Activated CD4-positive, alpha-beta T cell treated with anti-CD3 and anti-CD28 coated beads, Interleukin-2, amount 10 ng/mL, durations not matched to agents 24 days and 14 days (primary cell): Measurements from ENCODE around the gene CLIC4. TPM values are rescaled to one million over a fixed set of nuclear protein-coding genes. Genes with fewer than 3 reads are reported as not detected.
A peak's percentile ranks its signal among the peaks of the same experiment; 100 is the strongest.
"Not testable (repeated sequence)": the region's sequence is repeated elsewhere in the genome, so short reads cannot be mapped to it uniquely, and the experiment has no call there.

ENCODE experiments used
- DNase-seq: peaks from one replicate; pipeline ENCODE4 v3.0.0; 2022
- H3K27ac Mint-ChIP-seq: one replicate; pipeline ENCODE4 v1.8.0; 2022; ENCODE audit warnings: mild to moderate bottlenecking, mixed read lengths
- H3K27me3 Mint-ChIP-seq: one replicate; pipeline ENCODE4 v1.8.0; 2022; ENCODE audit warnings: mixed read lengths
- H3K36me3 Mint-ChIP-seq: one replicate; pipeline ENCODE4 v1.8.0; 2022; ENCODE audit warnings: low read depth, mild to moderate bottlenecking, mixed read lengths
- H3K4me1 Mint-ChIP-seq: one replicate; pipeline ENCODE4 v1.8.0; 2021; ENCODE audit warnings: mixed read lengths
- H3K4me3 Mint-ChIP-seq: one replicate; pipeline ENCODE4 v1.8.0; 2022; ENCODE audit warnings: mild to moderate bottlenecking, moderate library complexity, mixed read lengths
- H3K9me3 Mint-ChIP-seq: one replicate; pipeline ENCODE4 v1.8.0; 2021; ENCODE audit warnings: mixed read lengths
- intact Hi-C: fragments of 100-400 bp; cut with micrococcal nuclease; formaldehyde crosslinking; loops from one replicate; pipeline ENCODE4 v1.15.1; 2023
- total RNA-seq: library from RNA; stranded (reverse); gene quantifications from 2 replicates; pipeline ENCODE4 v1.2.3, GENCODE V29; 2022

CLIC4 gene
- total RNA-seq, 1 donor from 2014 or later, result 17.4 TPM

DNA sequence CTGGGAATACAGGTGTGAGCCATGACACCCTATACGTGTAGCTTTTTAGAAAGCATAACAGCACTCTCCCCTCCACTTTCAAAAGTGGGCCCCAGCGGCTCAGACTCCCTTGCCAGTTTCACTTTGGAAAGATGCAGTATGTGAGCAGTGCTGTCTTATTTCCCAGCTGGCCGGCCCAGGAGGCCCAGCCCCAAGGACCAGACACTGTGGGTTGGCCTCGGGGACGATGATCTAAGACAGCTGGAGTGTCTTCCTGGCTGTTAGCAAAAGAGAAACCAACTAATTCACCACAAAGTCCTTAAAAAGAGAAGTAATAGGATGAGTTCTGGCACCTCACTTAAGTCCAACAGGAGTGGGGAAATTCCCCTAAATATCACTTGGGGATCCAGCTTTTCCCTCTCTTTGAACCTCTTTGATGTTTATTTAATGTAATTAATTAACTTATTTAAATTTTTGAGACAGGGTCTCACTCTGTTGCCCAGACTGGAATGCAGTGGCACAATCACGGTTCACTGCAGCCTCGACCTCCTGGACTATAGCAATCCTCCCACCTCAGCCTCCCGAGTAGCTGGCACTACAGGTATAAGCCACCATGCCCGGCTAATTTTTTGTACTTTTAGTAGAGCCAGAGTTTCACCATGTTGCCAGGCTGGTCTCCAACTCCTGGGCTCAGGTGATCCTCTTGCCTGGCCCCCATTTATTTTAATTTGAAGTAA, 17.6 kb upstream of the CLIC4 start:
- Mint-ChIP-seq H3K4me1 (peaks cover 8% of the 10 kb centered on the region), H3K27ac (no peak overlapping the region), H3K36me3 (no peaks in the 10 kb centered on the region), H3K9me3 (no peaks in the 10 kb centered on the region), H3K4me3 (peak overlapping the region; percentile 11), H3K27me3 (peaks cover 6% of the 10 kb centered on the region)
- intact Hi-C loops, result no loop called here
- peak; percentile 71 for DNase-seq

DNA sequence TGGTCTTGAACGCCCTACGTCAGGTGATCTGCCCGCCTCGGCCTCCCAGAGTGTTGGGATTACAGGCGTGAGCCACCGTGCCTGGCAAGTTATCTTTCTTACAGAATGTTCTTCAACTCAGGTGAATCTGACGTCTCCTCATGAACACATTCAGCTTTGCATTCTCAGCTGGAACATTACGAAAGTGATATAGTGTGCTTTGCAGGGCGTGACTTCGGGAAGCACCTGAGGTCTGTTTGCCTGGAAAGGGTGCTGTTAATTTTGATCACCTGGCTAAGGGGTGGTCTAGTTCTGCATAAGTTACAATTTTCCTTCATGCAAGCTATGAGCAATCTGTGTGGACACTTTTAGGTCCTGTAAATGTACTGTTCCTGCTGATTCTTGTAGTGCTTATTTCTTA, 16.3 kb upstream of the CLIC4 start:
- Mint-ChIP-seq H3K9me3 (no peaks in the 10 kb centered on the region), H3K4me1 (peaks cover 6% of the 10 kb centered on the region), H3K36me3 (no peaks in the 10 kb centered on the region), H3K4me3 (no peak overlapping the region), H3K27me3 (peaks cover 6% of the 10 kb centered on the region), H3K27ac (no peak overlapping the region)
- intact Hi-C loops, result no loop called here
- DNase-seq, result no peak

DNA sequence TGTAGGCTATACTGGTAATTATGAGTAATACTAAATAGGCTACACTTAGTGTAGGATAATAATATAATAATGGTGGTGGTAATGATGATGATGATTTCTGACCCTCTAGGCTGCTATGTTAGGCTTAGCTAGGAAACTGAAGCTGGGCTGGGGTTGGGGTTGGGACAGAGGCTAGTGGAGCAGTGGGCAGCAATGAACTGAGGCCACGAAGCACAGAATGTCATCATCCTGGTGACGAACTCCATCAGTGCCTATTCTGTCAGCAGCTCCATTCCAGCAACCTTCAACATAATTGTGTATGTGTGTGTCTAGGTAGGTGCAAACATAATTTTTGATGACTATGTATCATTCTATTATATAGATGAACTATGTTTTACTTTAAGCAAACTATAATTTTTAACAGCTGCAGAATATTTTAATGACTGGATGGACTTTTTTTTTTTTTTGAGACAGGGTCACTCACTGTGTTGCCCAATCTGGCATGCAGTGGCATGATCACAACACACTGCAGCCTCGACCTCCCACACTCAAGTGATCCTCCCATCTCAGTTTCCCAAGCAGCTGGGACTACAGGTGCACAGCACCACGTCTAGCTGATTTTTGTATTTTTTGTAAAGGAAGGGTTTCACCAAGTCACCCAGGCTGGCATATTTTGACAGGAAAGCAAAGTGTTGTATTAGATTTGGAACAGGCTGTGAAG, 12.9 kb upstream of the CLIC4 start:
- no peaks in the 10 kb centered on the region for H3K9me3 Mint-ChIP-seq
- H3K27me3 Mint-ChIP-seq, result peaks cover 2% of the 10 kb centered on the region
- H3K27ac Mint-ChIP-seq, result no peak overlapping the region
- no peaks in the 10 kb centered on the region for H3K36me3 Mint-ChIP-seq
- intact Hi-C loops, result no loop called here
- peaks cover 10% of the 10 kb centered on the region for H3K4me1 Mint-ChIP-seq
- no peak overlapping the region for H3K4me3 Mint-ChIP-seq
- no peak for DNase-seq

DNA sequence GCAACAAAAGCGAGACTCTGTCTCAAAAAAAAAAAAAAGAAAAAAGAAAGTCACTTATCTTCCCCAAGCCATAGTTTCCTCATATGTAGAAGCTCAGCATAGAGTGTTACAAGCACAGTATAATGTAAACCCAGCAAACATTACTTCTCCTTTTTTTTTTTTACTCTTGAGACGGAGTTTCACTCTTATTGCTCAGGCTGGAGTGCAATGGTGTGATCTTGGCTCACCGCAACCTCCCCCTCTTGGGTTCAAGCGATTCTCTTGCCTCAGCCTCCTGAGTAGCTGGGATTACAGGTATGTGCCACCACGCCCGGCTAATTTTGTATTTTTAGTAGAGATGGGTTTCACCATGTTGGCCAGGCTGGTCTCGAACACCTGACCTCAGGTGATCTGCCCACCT, 11.9 kb upstream of the CLIC4 start:
- H3K36me3 Mint-ChIP-seq, DNase-seq, H3K27me3 Mint-ChIP-seq, H3K27ac Mint-ChIP-seq, H3K4me1 Mint-ChIP-seq, H3K9me3 Mint-ChIP-seq, intact Hi-C loops, H3K4me3 Mint-ChIP-seq: not testable (repeated sequence)

DNA sequence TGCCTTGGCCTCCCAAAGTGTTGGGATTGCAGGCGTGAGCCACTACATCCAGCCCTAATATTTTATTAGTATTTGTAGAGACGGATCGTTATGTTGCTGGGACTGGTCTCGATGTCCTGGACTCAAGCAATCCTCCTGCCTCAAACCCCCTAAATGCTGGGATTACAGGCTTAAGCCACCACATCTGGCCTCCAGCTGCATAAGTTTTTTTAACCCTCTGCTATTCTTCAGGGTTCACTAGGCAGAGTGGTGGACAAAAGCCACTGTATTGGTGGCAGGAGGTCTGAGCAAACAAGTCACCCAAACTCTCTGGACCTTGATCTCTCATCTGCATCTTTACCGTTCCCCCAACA, 10.1 kb upstream of the CLIC4 start:
- DNase-seq, result no peak
- intact Hi-C loops, result no loop called here
- no peak overlapping the region for H3K27ac Mint-ChIP-seq
- H3K9me3 Mint-ChIP-seq, result no peaks in the 10 kb centered on the region
- H3K4me3 Mint-ChIP-seq, result no peak overlapping the region
- peaks cover 2% of the 10 kb centered on the region for H3K27me3 Mint-ChIP-seq
- peaks cover 7% of the 10 kb centered on the region for H3K4me1 Mint-ChIP-seq
- H3K36me3 Mint-ChIP-seq, result no peaks in the 10 kb centered on the region

DNA sequence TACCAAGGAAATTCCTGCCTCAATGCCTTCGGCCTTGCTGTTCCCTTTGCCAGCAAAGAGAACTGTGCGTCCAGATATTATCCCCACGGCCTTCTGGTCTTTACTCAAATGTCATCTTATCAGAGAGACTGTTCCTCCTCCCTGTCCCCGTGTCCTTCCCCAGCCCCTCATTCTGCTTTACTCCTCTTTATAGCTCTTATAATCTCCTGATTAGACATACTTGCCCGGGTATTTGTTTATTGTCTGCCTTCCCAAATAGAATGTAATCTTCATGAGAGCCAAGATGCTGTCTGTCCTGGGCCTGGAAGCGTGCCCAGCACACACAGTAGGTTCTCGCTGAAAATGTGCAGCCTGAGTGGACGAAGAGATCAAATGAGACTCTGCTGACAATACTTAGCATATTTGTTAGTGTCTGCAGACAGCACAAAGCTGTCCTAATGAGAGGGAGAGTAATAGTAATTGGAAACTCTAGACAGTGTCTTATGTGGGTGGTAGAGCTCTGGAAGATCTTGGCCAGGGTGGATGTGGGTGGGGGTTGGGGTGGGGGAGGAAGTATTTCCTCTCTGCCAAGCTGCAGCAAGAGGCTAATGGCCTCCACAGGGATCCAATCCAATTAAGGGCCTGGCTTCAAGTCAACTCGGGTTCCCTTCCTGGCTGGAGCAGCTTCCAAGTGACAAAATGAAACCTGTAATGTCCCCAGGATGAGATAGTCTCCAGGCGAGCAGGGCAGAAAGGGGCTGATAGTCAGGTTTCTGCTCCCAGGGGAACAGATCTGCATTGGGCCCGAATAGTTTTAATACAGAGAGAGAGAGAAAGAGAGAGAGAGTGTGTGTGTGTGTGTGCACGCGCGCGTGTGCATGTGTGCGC, 9.5 kb upstream of the CLIC4 start:
- no peaks in the 10 kb centered on the region for H3K36me3 Mint-ChIP-seq
- H3K4me1 Mint-ChIP-seq, result peaks cover 7% of the 10 kb centered on the region
- no peak for DNase-seq
- H3K4me3 Mint-ChIP-seq, result no peak overlapping the region
- peak overlapping the region; percentile 9 for H3K27ac Mint-ChIP-seq
- intact Hi-C loops, result no loop called here
- H3K27me3 Mint-ChIP-seq, result peaks cover 2% of the 10 kb centered on the region
- H3K9me3 Mint-ChIP-seq, result no peaks in the 10 kb centered on the region

DNA sequence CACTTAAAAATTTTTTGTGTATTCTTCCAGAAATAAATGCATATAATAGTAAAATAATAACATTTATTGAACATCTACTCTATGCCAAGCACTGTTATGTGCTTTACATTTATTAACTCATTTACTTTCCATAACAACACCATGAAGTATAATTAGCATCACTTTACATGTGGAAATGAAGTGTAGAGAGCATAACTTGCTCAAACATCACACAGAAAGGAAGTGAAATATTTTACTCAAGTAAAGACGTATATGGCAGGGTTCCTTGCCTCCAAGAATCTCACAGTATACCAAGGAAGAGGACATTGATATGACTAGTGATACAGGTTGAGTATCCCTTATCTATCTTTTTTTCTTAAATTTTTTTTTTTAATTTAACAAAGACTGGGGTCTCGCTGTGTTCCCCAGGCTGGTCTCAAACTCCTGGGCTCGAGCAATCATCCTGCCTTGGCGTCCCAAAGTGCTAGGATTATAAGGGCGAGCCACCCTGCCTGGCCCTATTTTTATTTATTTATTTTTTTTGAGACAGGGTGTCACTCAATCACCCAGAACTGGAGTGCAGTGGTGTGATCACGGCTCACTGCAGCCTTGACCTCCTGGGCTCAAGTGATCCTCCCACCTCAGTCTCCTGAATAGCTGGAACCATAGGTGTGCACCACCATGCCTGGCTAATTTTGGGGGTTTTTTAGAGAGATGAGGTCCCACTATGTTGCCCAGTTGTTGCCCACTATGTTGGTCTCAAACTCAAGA, 7.7 kb upstream of the CLIC4 start:
- Mint-ChIP-seq H3K4me3 (no peak overlapping the region), H3K9me3 (no peaks in the 10 kb centered on the region), H3K4me1 (peaks cover 16% of the 10 kb centered on the region), H3K27ac (no peak overlapping the region), H3K27me3 (no peaks in the 10 kb centered on the region), H3K36me3 (no peaks in the 10 kb centered on the region)
- no peak for DNase-seq
- intact Hi-C loops, result no loop called here

DNA sequence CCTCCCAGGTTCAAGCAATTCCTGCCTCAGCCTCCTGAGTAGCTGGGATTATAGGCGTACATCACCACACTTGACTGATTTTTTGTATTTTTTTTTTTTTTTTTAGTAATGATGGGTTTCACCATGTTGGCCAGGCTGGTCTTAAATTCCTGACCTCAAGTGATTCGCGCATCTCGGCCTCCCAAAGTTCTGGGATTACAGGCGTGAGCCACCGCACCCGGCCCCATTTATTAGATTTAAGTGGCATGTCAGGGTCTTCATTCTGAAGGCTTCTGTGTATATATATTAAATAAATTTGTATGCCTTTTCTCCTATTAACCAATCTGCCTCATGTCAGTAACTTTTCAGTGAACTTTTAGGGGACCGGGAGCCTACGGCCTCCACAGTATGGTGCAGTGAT, 6.0 kb upstream of the CLIC4 start:
- DNase-seq, result no peak
- no peak overlapping the region for H3K27ac Mint-ChIP-seq
- peaks cover 29% of the 10 kb centered on the region for H3K4me1 Mint-ChIP-seq
- H3K9me3 Mint-ChIP-seq, result no peaks in the 10 kb centered on the region
- intact Hi-C loops, result no loop called here
- no peak overlapping the region for H3K4me3 Mint-ChIP-seq
- H3K27me3 Mint-ChIP-seq, result no peaks in the 10 kb centered on the region
- H3K36me3 Mint-ChIP-seq, result no peaks in the 10 kb centered on the region

DNA sequence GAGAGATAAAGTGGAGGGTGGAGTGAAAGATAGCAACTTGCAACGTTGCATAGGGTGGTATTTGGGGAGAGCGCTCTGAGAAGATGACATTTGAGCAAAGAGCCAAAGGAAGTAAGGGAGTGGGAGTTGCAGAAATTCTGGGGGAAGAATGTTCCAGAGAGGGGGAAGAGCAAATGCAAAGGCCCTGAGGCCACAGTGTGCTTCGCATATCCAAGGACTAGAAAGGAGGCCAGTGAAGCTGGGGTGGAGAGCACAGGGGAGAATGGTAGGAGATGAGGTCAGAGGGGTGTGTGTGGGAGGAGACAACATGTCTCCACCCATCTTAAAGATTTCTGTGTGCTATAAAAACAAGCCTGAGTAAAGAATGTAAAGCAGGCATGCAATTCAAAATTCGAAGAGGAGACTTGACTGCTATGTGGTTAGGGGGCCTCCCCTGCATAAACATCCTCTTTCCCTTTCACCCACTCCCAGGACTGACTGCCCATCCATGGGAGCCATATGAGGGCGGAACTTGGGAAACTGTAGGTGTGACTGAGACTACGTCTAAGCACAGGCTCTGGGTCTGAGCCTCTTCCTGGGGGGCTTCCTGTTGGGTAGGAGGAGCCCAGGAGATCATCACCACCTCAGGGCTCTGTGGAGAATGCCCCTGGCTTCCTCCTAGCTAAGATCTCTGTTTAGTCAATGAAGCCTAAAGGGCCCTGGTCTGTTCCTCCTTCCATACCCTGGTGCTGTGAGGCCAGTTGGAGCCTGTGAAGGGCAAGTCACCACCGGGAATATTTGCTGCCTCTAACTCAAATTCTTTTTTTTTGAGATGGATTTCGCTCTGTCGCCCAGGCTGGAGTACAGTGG, 2.9 kb upstream of the CLIC4 start:
- DNase-seq, result peak; percentile 62
- Mint-ChIP-seq H3K27ac (peak overlapping the region; percentile 18), H3K27me3 (no peaks in the 10 kb centered on the region), H3K36me3 (no peaks in the 10 kb centered on the region), H3K9me3 (no peaks in the 10 kb centered on the region), H3K4me3 (peak overlapping the region; percentile 19), H3K4me1 (peaks cover 36% of the 10 kb centered on the region)
- intact Hi-C loops, result loop anchor here (10.0 kb wide), 1 partner anchor 212 kb away; no protein-coding TSS in a partner anchor

DNA sequence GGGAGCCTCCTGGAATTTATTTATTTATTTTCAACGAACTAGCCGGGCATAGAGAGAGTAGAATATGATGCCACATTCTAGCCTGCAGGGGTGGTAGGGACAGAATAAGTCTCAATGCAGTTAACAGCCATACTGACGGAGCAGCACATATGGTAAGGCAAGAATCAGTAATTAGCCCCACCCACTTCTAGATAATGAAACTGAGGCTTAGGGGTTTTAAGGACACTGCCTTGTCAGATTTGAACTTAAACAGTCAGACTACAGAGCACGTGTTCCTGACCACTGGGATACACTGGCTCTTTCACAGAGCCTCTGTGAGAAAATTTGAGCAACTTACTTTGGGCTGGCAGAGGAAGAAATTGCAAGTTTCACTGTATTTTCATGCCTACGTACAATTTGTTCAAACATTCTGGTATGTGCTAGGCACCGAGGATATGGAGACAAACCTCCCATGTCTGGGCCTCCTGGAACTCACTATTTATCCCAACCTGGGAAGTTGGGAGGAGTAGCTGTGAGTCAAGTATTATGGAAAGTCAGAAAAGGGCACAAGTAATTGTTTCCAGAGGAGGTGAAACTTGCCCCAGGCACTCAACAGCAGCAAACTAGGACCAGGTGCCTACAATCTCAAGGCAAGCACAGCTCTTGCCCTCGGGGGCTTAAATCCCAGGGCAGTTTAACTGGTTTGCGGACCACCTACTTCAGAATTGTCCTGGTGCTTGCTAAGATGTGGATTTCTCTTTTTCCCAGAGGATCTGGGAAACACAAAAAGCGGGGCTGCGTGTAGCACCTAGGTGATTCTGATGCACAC, 1.6 kb upstream of the CLIC4 start:
- DNase-seq, result peak; percentile 58
- Mint-ChIP-seq H3K4me3 (peak overlapping the region; percentile 60), H3K27ac (peak overlapping the region; percentile 67), H3K27me3 (no peaks in the 10 kb centered on the region), H3K4me1 (peaks cover 46% of the 10 kb centered on the region), H3K9me3 (no peaks in the 10 kb centered on the region), H3K36me3 (no peaks in the 10 kb centered on the region)
- intact Hi-C loops, result loop anchor here (2.0 to 10.0 kb wide), 2 partner anchors 211 to 489 kb away; partner anchors contain the start of gene SYF2

DNA sequence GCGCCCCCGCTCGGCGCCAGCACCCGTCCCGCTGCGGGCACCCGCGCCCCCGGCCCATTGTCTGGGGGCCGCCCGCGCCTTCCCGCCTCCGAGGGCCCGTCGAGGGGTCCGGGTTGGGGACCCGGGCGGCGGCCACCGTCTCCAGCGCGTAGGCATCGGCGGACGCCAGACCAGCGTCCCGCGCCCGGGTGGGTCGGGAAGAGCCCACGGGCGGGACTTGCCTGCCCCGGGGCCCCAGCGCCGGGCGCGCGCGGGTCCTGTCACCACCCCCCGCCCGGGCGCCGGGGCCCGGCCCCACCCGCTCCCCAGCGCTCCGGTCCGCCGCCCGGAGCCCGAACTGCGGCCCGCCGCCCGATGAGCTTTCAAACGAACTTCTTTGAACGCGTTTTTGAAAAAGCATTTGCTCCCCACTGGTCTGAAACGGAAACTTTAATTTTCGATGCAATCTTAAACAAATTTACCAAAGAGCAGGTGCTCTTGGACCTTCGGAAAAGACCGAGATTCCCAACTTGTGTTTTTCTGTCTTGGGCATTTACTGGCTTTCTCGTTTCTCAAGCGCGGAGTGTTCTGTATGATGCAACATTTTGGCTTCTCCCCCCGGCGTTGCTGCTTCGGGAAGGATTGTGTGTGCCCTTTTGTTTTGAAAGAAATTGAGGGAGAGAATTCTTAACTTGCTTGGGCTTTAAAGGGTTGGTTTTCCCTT, 615 bp downstream of the CLIC4 start:
- intact Hi-C loops, result loop anchor here (1.0 to 10.0 kb wide), 4 partner anchors 103 to 487 kb away; partner anchors contain the start of genes SRRM1 and SYF2
- H3K4me1 Mint-ChIP-seq, result peaks cover 53% of the 10 kb centered on the region
- DNase-seq, result peak; percentile 81
- H3K9me3 Mint-ChIP-seq, result no peaks in the 10 kb centered on the region
- peak overlapping the region; percentile 94 for H3K4me3 Mint-ChIP-seq
- no peaks in the 10 kb centered on the region for H3K27me3 Mint-ChIP-seq
- peaks cover 3% of the 10 kb centered on the region for H3K36me3 Mint-ChIP-seq
- peak overlapping the region; percentile 86 for H3K27ac Mint-ChIP-seq
